HepG2 (cell line): ENCODE data around the gene PIEZO2. TPM values are rescaled to one million over a fixed set of nuclear protein-coding genes. Genes with fewer than 3 reads are reported as not detected.

ENCODE experiments used
- CENPX ChIP-seq: sonication (generic); formaldehyde crosslinking; IDR thresholded peaks from 2 replicates; pipeline ENCODE4 v1.9.0; 2021; ENCODE audit warnings: mild to moderate bottlenecking, missing genetic modification reagents, moderate library complexity
- EED ChIP-seq: sonication (generic); formaldehyde crosslinking; IDR thresholded peaks from 2 replicates; pipeline ENCODE4 v1.5.0; 2020; ENCODE audit warnings: mild to moderate bottlenecking, missing genetic modification reagents
- FOSL2 ChIP-seq: sonication (generic); formaldehyde crosslinking; IDR thresholded peaks from 2 replicates; pipeline ENCODE4 v1.4.0; 2020; ENCODE audit warnings: missing genetic modification reagents
- GFI1 ChIP-seq: sonication (generic); formaldehyde crosslinking; IDR thresholded peaks from 2 replicates; pipeline ENCODE4 v1.5.0; 2020; ENCODE audit warnings: missing genetic modification reagents, mild to moderate bottlenecking, borderline replicate concordance
- HNF4G ChIP-seq, 2 experiments: sonication (generic) in 1 of 2; formaldehyde crosslinking in 1 of 2; IDR thresholded peaks; 2 replicates each; pipeline versions ENCODE4 v1.4.0 to v1.6.1; 2011 to 2020; ENCODE audit warnings: borderline replicate concordance in 2 of 2, low read depth in 2 of 2, mild to moderate bottlenecking in 2 of 2, low read length in 1 of 2, missing genetic modification reagents in 1 of 2, moderate library complexity in 1 of 2
- KAT2B ChIP-seq: fragments of 150-350 bp; IDR thresholded peaks from 2 replicates; pipeline ENCODE4 v1.6.1; 2014; ENCODE audit warnings: low read depth, low read length, borderline replicate concordance
- MLLT10 ChIP-seq: sonication (generic); formaldehyde crosslinking; IDR thresholded peaks from 2 replicates; pipeline ENCODE4 v1.4.0; 2020; ENCODE audit warnings: missing genetic modification reagents
- MXI1 ChIP-seq: IDR thresholded peaks from 3 replicates; pipeline ENCODE4 v1.6.1; 2012; ENCODE audit warnings: low read depth, low read length, inconsistent platforms, borderline replicate concordance
- REPIN1 ChIP-seq: sonication (generic); formaldehyde crosslinking; IDR thresholded peaks from 2 replicates; pipeline ENCODE4 v1.8.0; 2022; ENCODE audit warnings: missing genetic modification reagents, low read depth, mild to moderate bottlenecking, borderline replicate concordance
- RFX1 ChIP-seq: fragments of 450-650 bp; IDR thresholded peaks from 2 replicates; pipeline ENCODE4 v1.6.1; 2017
- STAG1 ChIP-seq: sonication (generic); formaldehyde crosslinking; IDR thresholded peaks from 2 replicates; pipeline ENCODE4 v1.4.0; 2020; ENCODE audit warnings: missing genetic modification reagents
- STAT5B ChIP-seq: sonication (generic); formaldehyde crosslinking; IDR thresholded peaks from 2 replicates; pipeline ENCODE4 v1.4.0; 2020; ENCODE audit warnings: missing genetic modification reagents
- THAP11 ChIP-seq: IDR thresholded peaks from 2 replicates; pipeline ENCODE4 v1.6.1; 2016; ENCODE audit warnings: missing biosample characterization, missing genetic modification reagents
- TRAFD1 ChIP-seq: sonication (generic); formaldehyde crosslinking; IDR thresholded peaks from 2 replicates; pipeline ENCODE4 v1.5.1; 2020; ENCODE audit warnings: missing genetic modification reagents, mild to moderate bottlenecking, borderline replicate concordance
- XBP1 ChIP-seq: sonication (generic); formaldehyde crosslinking; IDR thresholded peaks from 2 replicates; pipeline ENCODE4 v1.5.0; 2020; ENCODE audit warnings: missing genetic modification reagents
- ZNF616 ChIP-seq: sonication (generic); formaldehyde crosslinking; IDR thresholded peaks from 2 replicates; pipeline ENCODE4 v1.5.0; 2020; ENCODE audit warnings: low read depth, mild to moderate bottlenecking, missing genetic modification reagents
- ZNF678 ChIP-seq: sonication (generic); formaldehyde crosslinking; IDR thresholded peaks from 2 replicates; pipeline ENCODE4 v1.4.0; 2020; ENCODE audit warnings: mild to moderate bottlenecking, missing genetic modification reagents
- polyA plus RNA-seq, 8 experiments: library from polyadenylated mRNA; depleted of rRNA in 3 of 8; stranded (reverse) in 7 of 8; unstranded in 1 of 8; fragments of >200 nt; fragmentation: Illumina TruSeq in 4 of 8; extraction: Trizol in 4 of 8; gene quantifications; 2 replicates each; pipeline versions ENCODE4 v1.2.1 to v1.2.3, GENCODE V29; 2011 to 2016; ENCODE audit warnings: low read depth in 4 of 8, missing spikeins in 1 of 8, mixed read lengths in 1 of 8; ENCODE audit not compliant: insufficient read depth in 1 of 8
- total RNA-seq, 5 experiments: library from RNA; depleted of rRNA; stranded (reverse); fragments of >200 nt; fragmentation: Illumina TruSeq; extraction: Trizol; gene quantifications; 2 replicates each; pipeline ENCODE4 v1.2.3, GENCODE V29; 2016; ENCODE audit warnings: low read depth in 1 of 5
- TF ChIP-seq, protein P1 (sequence below): sonication (generic); formaldehyde crosslinking; IDR thresholded peaks from 2 replicates; pipeline ENCODE4 v1.8.0; 2022; ENCODE audit warnings: mild to moderate bottlenecking, missing genetic modification reagents
- TF ChIP-seq, protein P2 (sequence below): IDR thresholded peaks from 2 replicates; pipeline ENCODE4 v1.6.1; 2016; ENCODE audit warnings: missing biosample characterization, missing genetic modification reagents, low read depth
- TF ChIP-seq, protein P3 (sequence below): sonication (generic); formaldehyde crosslinking; IDR thresholded peaks from 2 replicates; pipeline ENCODE4 v1.9.0; 2021; ENCODE audit warnings: missing genetic modification reagents, mild to moderate bottlenecking, borderline replicate concordance

The PIEZO2 gene
- total and polyA plus RNA-seq, 2 of the 13 experiments (the other 11 are each of a cell fraction or from before 2014, with no cell fraction given) = 15.2 to 27.2 TPM

- TF ChIP-seq, protein P1, sequence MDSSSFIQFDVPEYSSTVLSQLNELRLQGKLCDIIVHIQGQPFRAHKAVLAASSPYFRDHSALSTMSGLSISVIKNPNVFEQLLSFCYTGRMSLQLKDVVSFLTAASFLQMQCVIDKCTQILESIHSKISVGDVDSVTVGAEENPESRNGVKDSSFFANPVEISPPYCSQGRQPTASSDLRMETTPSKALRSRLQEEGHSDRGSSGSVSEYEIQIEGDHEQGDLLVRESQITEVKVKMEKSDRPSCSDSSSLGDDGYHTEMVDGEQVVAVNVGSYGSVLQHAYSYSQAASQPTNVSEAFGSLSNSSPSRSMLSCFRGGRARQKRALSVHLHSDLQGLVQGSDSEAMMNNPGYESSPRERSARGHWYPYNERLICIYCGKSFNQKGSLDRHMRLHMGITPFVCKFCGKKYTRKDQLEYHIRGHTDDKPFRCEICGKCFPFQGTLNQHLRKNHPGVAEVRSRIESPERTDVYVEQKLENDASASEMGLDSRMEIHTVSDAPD = no peak
- TF ChIP-seq RFX1 (no peak), CENPX (no peak), KAT2B (no peak), STAG1 (CRISPR knock-in tag) (no peak), FOSL2 (CRISPR knock-in tag) (peak; percentile 83), ZNF678 (no peak), TRAFD1 (CRISPR knock-in tag) (no peak), EED (no peak), HNF4G (IDR thresholded peaks at IDR 0.05; ENCODE audit: borderline replicate concordance, low read depth, low read length) (peak; percentile 39; the same call in 1 of the 2 replicates), HNF4G (CRISPR knock-in tag; IDR thresholded peaks at IDR 0.05; ENCODE audit: borderline replicate concordance, low read depth) (no peak), MXI1 (no peak), REPIN1 (CRISPR knock-in tag) (no peak), GFI1 (CRISPR knock-in tag) (no peak), THAP11 (CRISPR knock-in tag) (no peak), XBP1 (CRISPR knock-in tag) (no peak), MLLT10 (CRISPR knock-in tag) (no peak), STAT5B (CRISPR knock-in tag) (no peak), ZNF616 (CRISPR knock-in tag) (no peak)
- TF ChIP-seq, protein P2, sequence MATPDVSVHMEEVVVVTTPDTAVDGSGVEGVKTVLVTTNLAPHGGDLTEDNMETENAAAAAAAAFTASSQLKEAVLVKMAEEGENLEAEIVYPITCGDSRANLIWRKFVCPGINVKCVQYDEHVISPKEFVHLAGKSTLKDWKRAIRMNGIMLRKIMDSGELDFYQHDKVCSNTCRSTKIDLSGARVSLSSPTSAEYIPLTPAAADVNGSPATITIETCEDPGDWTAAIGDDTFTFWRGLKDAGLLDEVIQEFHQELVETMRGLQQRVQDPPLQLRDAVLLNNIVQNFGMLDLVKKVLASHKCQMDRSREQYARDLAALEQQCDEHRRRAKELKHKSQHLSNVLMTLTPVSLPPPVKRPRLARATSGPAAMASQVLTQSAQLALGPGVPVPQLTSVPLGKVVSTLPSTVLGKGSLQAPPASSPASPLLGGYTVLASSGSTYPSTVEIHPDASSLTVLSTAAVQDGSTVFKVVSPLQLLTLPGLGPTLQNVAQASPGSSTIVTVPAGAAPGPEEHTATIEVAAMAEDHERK (CRISPR knock-in tag) = no peak
- TF ChIP-seq, protein P3, sequence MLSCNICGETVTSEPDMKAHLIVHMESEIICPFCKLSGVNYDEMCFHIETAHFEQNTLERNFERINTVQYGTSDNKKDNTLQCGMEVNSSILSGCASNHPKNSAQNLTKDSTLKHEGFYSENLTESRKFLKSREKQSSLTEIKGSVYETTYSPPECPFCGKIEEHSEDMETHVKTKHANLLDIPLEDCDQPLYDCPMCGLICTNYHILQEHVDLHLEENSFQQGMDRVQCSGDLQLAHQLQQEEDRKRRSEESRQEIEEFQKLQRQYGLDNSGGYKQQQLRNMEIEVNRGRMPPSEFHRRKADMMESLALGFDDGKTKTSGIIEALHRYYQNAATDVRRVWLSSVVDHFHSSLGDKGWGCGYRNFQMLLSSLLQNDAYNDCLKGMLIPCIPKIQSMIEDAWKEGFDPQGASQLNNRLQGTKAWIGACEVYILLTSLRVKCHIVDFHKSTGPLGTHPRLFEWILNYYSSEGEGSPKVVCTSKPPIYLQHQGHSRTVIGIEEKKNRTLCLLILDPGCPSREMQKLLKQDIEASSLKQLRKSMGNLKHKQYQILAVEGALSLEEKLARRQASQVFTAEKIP (CRISPR knock-in tag) = no peak
Measured at GRCh38 chr18:10912790-10913545, 236.4 kb downstream of the PIEZO2 start (continued).
